Stimulated activated CD8-positive, alpha-beta memory T cell treated with anti-CD3 and anti-CD28 coated beads, Interleukin-7, amount 100 ng/mL, for 48 hours (primary cell): ENCODE results near the gene CSAG3.
"Not testable (repeated sequence)": the region's sequence is repeated elsewhere in the genome, so short reads cannot be mapped to it uniquely, and the experiment has no call there.

Experiments
- DNase-seq, 2 donors: peaks; one replicate each; pipeline ENCODE4 v3.0.0-alpha.2; 2020; ENCODE audit warnings: low read depth in 1 of 2; ENCODE audit errors: extremely low read depth in 1 of 2

The CSAG3 gene

DNA sequence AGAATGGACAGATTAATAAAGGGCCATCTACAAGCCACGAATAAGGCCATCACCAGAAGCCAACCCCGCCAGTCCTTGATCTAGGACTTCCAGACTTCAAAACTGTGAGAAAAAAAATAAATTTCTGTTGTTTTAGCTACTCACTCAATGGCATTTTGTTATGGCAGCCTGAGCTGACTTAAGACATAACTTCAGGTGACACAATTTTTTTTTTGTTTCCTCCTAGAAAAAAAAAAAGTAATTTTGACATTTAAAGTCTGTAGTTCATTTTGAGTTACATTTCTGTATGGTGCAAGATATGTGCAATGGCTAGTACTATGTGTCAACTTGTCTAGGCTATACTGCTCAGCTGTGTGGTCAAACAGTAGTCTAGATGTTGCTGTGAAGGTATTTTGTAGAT, at the start of gene CSAG3:
Gene CSAG3, plus strand, starts transcription at position 301 of the 400 bp plus-strand sequence.
- DNase-seq, result not testable (repeated sequence)

DNA sequence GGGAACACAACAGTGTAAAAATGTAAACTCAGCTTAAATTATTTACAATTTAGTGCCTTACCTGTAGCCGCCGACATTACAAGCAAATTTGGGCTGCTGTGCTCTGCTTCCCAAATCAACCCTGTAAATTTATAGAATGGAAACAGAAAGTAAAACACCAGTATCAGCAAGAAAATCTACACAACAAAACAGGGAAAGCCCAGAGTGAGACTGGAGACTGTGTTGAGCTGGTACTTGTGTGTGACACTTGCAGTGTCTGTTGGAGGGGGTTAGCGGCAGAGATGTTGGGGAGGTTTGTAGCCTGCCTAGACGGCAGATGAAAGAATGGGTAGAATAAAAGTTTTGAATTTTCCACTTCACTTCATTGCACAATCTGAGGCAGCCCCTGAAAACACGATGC, 45.8 kb upstream of the CSAG3 start:
- not testable (repeated sequence) for DNase-seq

DNA sequence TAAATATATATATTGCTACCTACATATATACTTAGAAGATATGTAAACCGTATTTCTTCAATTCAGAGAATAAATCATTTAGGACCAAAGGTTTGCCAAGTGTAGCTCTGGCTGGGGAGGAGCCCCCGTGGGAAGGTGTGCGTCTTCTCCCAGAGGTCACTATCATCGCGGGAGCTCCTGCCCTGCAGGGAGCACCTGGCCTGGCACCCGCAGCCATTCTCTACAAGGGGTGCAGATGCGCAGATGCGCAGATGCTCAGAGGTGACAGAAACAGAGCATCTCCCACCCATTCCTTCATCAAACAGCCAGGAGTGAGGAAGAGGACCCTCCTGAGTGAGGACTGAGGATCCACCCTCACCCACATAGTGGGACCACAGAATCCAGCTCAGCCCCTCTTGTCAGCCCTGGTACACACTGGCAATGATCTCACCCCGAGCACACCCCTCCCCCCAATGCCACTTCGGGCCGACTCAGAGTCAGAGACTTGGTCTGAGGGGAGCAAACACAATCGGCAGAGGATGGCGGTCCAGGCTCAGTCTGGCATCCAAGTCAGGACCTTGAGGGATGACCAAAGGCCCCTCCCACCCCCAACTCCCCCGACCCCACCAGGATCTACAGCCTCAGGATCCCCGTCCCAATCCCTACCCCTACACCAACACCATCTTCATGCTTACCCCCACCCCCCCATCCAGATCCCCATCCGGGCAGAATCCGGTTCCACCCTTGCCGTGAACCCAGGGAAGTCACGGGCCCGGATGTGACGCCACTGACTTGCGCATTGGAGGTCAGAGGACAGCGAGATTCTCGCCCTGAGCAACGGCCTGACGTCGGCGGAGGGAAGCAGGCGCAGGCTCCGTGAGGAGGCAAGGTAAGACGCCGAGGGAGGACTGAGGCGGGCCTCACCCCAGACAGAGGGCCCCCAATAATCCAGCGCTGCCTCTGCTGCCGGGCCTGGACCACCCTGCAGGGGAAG, 44.9 kb upstream of the CSAG3 start, which contains the start of gene MAGEA2B:
Gene MAGEA2B, plus strand, starts transcription at position 814 of the 973 bp plus-strand sequence. CDS start 2,479 bp downstream, outside the sequence.
- not testable (repeated sequence) for DNase-seq

DNA sequence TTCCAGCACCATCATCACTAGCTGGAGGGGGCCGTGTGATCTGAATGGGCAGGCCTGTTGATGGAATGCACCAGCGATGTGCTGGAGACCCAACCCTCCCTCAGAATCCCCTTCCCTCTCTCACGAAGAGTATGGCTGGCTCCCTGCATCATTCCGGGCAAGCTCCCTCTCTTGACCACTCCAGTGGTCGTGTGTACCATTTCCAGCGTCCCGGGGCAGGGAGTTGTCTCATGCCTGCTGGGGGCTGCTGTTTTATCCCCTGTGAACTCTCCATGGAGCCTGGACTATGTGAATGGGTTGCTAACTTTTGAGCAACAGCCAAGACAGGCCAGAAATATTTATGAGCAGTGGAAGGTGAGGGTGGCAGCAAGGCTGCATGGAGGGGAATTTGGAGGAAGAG, 33.6 kb upstream of the CSAG3 start:
- no peak for DNase-seq

DNA sequence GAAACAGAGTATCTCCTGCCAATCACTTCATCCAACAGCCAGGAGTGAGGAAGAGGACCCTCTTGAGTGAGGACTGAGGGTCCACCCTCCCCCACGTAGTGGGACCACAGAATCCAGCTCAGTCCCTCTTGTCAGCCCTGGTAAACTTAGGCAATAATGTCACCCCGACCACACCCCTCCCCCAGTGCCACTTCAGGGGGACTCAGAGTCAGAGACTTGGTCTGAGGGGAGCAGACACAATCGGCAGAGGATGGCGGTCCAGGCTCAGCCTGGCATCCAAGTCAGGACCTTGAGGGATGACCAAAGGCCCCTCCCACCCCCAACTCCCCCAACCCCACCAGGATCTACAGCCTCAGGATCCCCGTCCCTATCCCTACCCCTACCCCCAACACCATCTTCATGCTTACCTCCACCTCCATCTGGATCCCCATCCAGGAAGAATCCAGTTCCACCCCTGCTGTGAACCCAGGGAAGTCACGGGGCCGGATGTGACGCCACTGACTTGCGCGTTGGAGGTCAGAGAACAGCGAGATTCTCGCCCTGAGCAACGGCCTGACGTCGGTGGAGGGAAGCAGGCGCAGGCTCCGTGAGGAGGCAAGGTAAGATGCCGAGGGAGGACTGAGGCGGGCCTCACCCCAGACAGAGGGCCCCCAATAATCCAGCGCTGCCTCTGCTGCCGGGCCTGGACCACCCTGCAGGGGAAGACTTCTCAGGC, 25.6 kb upstream of the CSAG3 start, which contains the start of the genes CSAG1 and MAGEA12:
Gene CSAG1, minus strand, starts transcription at position 461 of the 715 bp plus-strand sequence. CDS start 1,261 bp downstream, outside the sequence.
Gene MAGEA12, plus strand, starts transcription at position 497 of the 715 bp plus-strand sequence. CDS start 2,405 bp downstream, outside the sequence.
- no peak for DNase-seq

DNA sequence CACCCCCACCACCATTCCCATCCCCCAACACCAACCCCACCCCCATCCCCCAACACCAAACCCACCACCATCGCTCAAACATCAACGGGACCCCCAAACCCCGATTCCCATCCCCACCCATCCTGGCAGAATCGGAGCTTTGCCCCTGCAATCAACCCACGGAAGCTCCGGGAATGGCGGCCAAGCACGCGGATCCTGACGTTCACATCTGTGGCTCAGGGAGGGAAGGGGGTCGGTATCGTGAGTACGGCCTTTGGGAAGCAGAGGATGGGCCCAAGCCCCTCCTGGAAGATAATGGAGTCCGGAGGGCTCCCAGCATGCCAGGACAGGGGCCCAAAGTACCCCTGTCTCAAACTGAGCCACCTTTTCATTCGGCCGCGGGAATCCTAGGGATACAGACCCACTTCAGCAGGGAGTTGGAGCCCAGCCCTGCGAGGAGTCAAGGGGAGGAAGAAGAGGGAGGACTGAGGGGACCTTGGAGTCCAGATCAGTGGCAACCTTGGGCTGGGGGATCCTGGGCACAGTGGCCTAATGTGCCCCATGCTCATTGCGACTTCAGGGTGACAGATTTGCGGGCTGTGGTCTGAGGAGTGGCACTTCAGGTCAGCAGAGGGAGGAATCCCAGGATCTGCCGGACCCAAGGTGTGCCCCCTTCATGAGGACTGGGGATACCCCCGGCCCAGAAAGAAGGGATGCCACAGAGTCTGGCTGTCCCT, 24.7 kb upstream of the CSAG3 start:
- not testable (repeated sequence) for DNase-seq

DNA sequence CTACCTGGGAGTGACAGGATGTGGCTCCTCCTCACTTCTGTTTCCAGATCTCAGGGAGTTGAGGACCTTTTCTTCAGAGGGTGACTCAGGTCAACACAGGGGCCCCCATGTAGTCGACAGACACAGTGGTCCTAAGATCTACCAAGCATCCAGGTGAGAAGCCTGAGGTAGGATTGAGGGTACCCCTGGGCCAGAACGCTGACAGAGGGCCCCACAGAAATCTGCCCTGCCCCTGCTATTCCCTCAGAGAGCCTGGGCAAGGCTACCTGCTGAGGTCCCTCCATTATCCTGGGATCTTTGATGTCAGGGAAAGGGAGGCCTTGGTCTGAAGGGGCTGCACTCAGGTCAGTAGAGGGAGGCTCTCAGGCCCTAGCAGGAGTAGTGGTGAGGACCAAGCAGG, 23.9 kb upstream of the CSAG3 start:
- DNase-seq, result no peak

DNA sequence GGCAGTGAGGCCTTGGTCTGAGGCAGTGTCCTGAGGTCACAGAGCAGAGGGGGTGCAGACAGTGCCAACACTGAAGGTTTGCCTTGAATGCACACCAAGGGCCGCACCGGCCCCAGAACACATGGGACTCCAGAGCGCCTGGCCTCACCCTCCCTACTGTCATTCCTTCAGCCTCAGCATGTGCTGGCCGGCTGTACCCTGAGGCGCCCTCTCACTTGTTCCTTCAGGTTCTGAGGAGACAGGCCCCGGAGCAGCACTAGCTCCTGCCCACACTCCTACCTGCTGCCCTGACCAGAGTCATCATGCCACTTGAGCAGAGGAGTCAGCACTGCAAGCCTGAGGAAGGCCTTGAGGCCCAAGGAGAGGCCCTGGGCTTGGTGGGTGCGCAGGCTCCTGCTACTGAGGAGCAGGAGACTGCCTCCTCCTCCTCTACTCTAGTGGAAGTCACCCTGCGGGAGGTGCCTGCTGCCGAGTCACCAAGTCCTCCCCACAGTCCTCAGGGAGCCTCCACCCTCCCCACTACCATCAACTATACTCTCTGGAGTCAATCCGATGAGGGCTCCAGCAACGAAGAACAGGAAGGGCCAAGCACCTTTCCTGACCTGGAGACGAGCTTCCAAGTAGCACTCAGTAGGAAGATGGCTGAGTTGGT, 23.0 kb upstream of the CSAG3 start:
- DNase-seq, result no peak

DNA sequence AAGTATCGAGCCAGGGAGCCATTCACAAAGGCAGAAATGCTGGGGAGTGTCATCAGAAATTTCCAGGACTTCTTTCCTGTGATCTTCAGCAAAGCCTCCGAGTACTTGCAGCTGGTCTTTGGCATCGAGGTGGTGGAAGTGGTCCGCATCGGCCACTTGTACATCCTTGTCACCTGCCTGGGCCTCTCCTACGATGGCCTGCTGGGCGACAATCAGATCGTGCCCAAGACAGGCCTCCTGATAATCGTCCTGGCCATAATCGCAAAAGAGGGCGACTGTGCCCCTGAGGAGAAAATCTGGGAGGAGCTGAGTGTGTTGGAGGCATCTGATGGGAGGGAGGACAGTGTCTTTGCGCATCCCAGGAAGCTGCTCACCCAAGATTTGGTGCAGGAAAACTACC, 22.5 kb upstream of the CSAG3 start:
- not testable (repeated sequence) for DNase-seq

DNA sequence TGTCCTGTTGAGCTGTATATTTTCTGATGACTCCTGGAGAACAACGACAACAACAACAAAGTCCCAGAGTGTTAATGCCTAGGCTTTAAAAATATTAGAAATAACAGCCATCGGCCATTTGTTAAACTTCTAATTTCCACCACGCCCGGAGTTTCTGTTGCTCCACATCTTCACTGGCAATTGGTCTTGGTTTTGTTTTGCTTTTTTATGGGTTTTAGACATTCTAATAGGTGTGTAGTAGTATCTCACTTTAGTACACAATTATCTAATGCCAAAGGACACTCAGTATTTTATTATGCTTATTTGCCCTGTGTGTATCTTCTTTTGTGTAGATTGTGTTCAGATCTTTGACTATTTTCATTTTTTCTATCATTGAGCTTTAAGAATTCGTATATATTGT, 20.5 kb upstream of the CSAG3 start:
- DNase-seq, result no peak

DNA sequence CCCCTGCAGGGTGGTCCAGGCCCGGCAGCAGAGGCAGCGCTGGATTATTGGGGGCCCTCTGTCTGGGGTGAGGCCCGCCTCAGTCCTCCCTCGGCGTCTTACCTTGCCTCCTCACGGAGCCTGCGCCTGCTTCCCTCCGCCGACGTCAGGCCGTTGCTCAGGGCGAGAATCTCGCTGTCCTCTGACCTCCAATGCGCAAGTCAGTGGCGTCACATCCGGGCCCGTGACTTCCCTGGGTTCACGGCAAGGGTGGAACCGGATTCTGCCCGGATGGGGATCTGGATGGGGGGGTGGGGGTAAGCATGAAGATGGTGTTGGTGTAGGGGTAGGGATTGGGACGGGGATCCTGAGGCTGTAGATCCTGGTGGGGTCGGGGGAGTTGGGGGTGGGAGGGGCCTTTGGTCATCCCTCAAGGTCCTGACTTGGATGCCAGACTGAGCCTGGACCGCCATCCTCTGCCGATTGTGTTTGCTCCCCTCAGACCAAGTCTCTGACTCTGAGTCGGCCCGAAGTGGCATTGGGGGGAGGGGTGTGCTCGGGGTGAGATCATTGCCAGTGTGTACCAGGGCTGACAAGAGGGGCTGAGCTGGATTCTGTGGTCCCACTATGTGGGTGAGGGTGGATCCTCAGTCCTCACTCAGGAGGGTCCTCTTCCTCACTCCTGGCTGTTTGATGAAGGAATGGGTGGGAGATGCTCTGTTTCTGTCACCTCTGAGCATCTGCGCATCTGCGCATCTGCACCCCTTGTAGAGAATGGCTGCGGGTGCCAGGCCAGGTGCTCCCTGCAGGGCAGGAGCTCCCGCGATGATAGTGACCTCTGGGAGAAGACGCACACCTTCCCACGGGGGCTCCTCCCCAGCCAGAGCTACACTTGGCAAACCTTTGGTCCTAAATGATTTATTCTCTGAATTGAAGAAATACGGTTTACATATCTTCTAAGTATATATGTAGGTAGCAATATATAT, 5.0 kb upstream of the CSAG3 start, which contains the start of gene MAGEA2:
Gene MAGEA2, minus strand, starts transcription at position 157 of the 965 bp plus-strand sequence. CDS start 2,479 bp downstream, outside the sequence.
- not testable (repeated sequence) for DNase-seq

DNA sequence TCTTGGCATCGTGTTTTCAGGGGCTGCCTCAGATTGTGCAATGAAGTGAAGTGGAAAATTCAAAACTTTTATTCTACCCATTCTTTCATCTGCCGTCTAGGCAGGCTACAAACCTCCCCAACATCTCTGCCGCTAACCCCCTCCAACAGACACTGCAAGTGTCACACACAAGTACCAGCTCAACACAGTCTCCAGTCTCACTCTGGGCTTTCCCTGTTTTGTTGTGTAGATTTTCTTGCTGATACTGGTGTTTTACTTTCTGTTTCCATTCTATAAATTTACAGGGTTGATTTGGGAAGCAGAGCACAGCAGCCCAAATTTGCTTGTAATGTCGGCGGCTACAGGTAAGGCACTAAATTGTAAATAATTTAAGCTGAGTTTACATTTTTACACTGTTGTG, 4.1 kb upstream of the CSAG3 start:
- DNase-seq, result not testable (repeated sequence)

DNA sequence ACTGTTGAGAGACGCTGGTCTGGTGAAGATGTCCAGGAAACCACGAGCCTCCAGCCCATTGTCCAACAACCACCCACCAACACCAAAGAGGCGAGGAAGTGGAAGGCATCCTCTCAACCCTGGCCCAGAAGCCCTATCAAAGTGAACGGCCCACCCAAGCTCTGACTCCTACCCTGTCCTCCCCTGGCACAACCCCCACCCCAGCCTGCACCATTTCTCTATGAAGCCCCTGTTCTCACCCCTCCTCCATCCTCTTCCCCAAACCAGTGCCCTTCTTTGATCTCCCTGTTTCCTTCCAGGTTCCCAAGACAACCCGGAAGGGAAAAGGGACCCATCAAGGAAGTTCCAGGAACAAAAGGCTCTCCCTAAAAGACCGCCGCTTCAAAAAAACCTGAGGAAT, 526 bp downstream of the CSAG3 start:
- DNase-seq, result not testable (repeated sequence)

DNA sequence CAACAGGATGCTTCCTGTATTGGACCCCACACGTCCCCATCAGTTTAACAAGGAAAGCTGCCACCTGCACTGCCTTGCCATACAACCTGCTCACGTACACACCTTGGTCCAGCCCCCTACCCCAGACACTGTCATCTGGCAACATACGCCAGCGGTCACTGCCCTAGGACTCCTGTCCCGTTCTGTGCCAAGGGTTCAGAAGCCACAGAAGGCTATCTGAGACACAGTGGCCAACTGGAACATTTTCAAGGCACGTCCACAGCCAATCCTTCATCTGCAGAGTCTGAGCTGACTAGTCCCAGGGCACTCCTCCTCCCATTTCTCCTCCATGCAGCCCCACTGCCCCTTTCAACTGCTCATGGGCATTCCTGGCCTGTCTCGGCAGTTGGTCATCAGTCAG, 2.6 kb downstream of the CSAG3 start:
- not testable (repeated sequence) for DNase-seq

DNA sequence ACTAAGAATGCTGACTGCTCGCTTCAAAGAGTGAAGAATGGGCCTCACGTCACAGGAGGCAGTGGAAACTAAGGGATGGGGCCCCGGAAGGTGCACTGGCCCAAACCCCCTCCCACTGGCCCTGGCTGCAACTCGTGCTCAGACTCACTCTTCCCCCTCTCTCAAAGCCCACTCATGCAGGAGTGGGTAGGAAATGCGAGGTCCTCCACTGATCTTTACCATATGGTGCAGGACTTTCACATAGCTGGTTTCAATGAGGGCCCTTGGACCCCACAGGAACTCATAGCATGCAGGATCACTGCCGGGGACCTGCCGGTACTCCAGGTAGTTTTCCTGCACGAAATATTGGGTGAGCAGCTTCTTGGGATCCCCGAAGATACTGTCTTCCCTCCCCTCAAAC, 7.5 kb downstream of the CSAG3 start:
- not testable (repeated sequence) for DNase-seq

DNA sequence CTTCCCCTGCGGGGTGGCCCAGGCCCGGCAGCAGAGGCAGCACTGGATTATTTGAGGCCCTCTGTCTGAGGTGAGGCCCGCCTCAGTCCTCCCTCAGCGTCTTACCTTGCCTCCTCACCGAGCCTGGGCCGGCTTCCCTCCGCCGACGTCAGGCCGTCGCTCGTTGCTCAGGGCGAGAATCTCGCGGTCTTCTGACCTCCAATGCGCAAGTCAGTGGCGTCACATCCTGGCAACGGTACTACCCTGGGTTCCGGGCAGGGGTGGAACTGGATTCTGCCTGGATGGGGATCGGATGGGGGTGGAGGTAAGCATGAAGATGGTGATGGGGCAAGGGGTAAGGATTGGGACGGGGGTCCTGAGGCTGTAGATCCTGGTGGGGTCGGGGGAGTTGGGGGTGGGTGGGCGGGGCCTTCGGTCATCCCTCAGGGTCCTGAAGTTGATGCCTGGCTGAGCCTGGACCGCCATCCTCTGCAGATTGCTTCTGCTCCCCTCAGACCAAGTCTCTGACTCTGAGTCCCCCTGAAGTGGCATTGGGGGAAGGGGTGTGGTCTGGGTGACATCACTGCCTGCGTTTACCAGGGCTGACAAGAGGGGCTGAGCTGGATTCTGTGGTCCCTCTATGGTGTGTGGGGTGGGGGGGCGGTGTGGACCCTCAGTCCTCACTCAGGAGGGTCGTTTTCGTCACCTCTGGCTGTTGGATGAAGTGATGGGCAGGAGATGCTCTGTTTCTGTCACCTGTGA, 10.7 kb downstream of the CSAG3 start, which contains the start of gene MAGEA6:
Gene MAGEA6, minus strand, starts transcription at position 141 of the 741 bp plus-strand sequence. CDS start 2,039 bp downstream, outside the sequence.
- DNase-seq, result not testable (repeated sequence)

DNA sequence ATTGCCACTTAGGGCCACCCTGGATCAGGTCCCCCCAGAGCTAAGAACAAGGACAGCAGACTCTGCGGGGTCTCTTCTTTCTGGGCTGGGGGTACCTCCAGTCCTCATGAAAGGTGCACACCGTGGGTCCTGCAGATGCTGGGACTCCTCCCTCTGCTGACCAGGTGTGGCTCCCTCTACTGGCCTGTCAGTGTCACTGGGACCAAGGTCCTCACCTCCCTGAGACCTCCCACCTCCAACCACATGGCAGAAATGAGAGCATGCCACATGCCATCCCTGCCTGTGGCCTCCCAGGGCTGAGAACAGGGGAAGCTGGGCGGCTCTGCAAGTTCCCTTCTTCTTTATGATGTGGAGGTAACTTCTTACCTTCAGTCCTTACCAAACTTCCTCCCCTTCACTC, 28.0 kb downstream of the CSAG3 start:
- not testable (repeated sequence) for DNase-seq

DNA sequence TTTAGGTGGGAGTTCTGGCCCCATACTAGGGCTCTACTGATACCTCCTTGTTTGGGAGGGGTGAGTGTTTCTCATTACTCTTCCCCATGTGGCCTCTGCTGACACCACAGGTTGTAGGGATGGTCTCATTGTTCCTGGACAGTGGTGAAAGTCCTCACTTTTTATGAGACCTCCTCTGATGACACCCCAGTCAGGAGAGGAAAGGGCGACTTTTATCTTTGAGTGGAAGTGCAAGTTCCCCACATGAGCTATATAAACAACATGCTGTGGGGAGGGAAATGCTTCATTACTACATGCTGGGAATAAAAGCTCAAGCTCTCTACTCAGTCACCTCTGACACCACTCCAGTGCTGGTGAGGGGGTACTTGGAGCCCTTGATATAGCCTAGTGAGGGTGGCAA, 39.9 kb downstream of the CSAG3 start:
- DNase-seq, result no peak
